Heart left ventricle (tissue), 13 donors: Measurements from ENCODE around the gene PNPLA2.

Experiments
- POLR2A ChIP-seq, 2 donors: fragments of 450-650 bp; IDR thresholded peaks; one replicate each; pipeline ENCODE4 v1.6.1; 2017; ENCODE audit warnings: antibody characterized with exemption in 2 of 2, mild to moderate bottlenecking in 2 of 2, moderate library complexity in 2 of 2
- TF ChIP-seq, protein P1 (sequence below), 12 donors: fragments of 200-600 bp; sonication (generic) in 4 of 12; IDR thresholded peaks; one replicate each; pipeline versions ENCODE4 v1.5.0 to v1.8.0; 2018 to 2022; ENCODE audit warnings: antibody characterized with exemption in 12 of 12, mild to moderate bottlenecking in 5 of 12
- donor health status: ischemic (EF 13 %, LVEDD 7.1; RV severe dilation, severe dysfunction).
- donor health status: DM: no; HTN: yes; CAD: no.
- donor health status: DM: no; HTN: no; CAD: no.
- donor health status: ischemic (EF 25% LVEDD 6.9; RV normal size, moderate dysfunction).
- donor health status: ischemic (EF 25% LVEDD 5.7; RV mildly dilated, moderate dysfunction).
- donor health status: ischemic (EF 35%, LVEDD 5.7; RV mildly dilated, moderate dysfunction).
- donor health status: nonischemic (EF 11% LVEDD 7.7; RV severe dilation, severe dysfunction).
- donor health status: DM: yes; HTN: yes; CAD: no.
- donor health status: PGD.
- donor health status: ischemic (EF 29% LVEDD 5.4; RV normal size, mild dysfunction).
- donor health status: nonischemic (EF 23%, LVEDD 6.1; RV moderate dilation, normal function).

DNA sequence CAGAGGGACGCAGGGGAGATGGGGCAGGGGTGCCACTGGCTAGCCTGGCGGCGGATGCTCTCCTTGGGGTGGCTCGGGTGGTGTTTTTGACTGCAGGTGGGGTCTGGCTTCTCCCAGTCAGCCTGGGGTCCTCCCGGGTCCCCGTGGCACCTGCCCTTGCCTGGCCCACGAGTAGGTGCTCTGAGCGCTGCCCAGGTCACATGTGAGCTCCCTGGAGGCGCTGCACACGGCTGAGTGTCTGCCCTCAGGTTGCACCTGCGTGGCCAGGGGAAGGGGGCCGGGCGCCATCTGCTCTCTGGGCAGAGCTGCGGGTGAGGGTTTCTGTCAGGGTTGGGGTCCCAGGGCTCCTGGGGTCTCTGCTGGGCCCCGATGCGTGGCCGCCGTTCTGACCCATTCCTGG, 29.2 kb downstream of the PNPLA2 start:
- TF ChIP-seq, protein P1, sequence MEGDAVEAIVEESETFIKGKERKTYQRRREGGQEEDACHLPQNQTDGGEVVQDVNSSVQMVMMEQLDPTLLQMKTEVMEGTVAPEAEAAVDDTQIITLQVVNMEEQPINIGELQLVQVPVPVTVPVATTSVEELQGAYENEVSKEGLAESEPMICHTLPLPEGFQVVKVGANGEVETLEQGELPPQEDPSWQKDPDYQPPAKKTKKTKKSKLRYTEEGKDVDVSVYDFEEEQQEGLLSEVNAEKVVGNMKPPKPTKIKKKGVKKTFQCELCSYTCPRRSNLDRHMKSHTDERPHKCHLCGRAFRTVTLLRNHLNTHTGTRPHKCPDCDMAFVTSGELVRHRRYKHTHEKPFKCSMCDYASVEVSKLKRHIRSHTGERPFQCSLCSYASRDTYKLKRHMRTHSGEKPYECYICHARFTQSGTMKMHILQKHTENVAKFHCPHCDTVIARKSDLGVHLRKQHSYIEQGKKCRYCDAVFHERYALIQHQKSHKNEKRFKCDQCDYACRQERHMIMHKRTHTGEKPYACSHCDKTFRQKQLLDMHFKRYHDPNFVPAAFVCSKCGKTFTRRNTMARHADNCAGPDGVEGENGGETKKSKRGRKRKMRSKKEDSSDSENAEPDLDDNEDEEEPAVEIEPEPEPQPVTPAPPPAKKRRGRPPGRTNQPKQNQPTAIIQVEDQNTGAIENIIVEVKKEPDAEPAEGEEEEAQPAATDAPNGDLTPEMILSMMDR (IDR thresholded peaks at IDR 0.05), result no peak
- no peak for TF ChIP-seq POLR2A (IDR thresholded peaks at IDR 0.05)
